Renal cortical epithelial cell (primary cell): ENCODE results near the gene TUBGCP3. TPM values are rescaled to one million over a fixed set of nuclear protein-coding genes. Genes with fewer than 3 reads are reported as not detected.

Source experiments
- DNase-seq: peaks from one replicate; pipeline ENCODE4 v3.0.0-alpha.2; 2011; ENCODE audit warnings: low read depth
- total RNA-seq: library from RNA; depleted of rRNA; stranded (reverse); fragments of >200 nt; gene quantifications from 2 replicates; pipeline ENCODE4 v1.2.3, GENCODE V29; 2014

Gene TUBGCP3
- total RNA-seq, 1 donor from 2014 or later = 18.7 TPM

- no peak for DNase-seq
Observed at GRCh38 chr13:112442483-112443090, 145.4 kb downstream of the TUBGCP3 start.

- no peak for DNase-seq
Observed at GRCh38 chr13:112441779-112442310, 146.1 kb downstream of the TUBGCP3 start.

GRCh38 chr13:112441226-112441625, 146.7 kb downstream of the TUBGCP3 start:
- DNase-seq = no peak

GRCh38 chr13:112438515-112438914, 149.4 kb downstream of the TUBGCP3 start:
- no peak for DNase-seq

DNA sequence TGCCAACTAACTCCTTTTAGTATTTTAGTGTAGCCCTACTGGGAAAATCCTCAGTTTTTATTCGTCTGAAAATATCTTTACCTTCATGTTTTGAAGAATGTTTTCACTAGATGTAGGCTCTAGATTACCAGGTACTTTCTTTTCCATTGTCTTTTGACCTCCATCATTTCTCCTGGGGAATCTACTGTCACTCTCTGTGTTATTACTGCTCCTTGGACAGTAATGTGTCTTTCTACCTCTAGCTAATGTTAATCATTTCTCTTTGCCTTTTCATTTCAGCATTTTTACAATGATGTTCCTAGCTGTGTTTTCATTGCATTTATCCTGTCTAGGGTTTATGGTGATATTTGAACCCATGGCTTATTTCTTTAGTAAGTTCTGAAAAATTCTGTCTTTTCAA, 149.9 kb downstream of the TUBGCP3 start:
- DNase-seq = no peak

GRCh38 chr13:112435973-112436372, 152.0 kb downstream of the TUBGCP3 start:
- no peak for DNase-seq

Other genes starting within 250 kb of the TUBGCP3 start
- gene SPACA7, start 211.8 kb downstream of the TUBGCP3 start, total RNA-seq = not detected in 2 replicates
- 18.6 and 171 TPM in 2 replicates for gene ATP11A, start 101.9 kb upstream of the TUBGCP3 start, total RNA-seq